HG03558 (cell line): ENCODE data around the gene CIAO3.

ENCODE experiments used
- ATAC-seq: cut with Tn5 transposase; IDR thresholded peaks from one replicate; pipeline ENCODE4 v1.9.1; 2021; ENCODE audit warnings: moderate number of reproducible peaks; ENCODE audit not compliant: unreplicated experiment; ENCODE audit errors: extremely low read depth

CIAO3 gene

GRCh38 chr16:682493-683395 is 58.1 kb downstream of the CIAO3 start:
- no peak for ATAC-seq

GRCh38 chr16:681746-682427 is 58.9 kb downstream of the CIAO3 start:
- no peak for ATAC-seq

GRCh38 chr16:680967-681745 is 59.6 kb downstream of the CIAO3 start:
- no peak for ATAC-seq

- ATAC-seq: no peak
Observed at GRCh38 chr16:680625-680945, 60.2 kb downstream of the CIAO3 start.

GRCh38 chr16:679814-680624 is 60.8 kb downstream of the CIAO3 start, which contains the start of gene STUB1:
TSS of gene STUB1 (plus strand) at chr16:680410. CDS start at chr16:680526, 116 bp downstream.
- ATAC-seq: no peak
